AG08395 (cell line): Measurements from ENCODE around the gene ATP2A1.
"Not testable (repeated sequence)": the region's sequence is repeated elsewhere in the genome, so short reads cannot be mapped to it uniquely, and the experiment has no call there.

Source experiments
- DNase-seq: peaks from one replicate; pipeline ENCODE4 v3.0.0; 2012; ENCODE audit warnings: mixed read lengths, low spot score

Gene ATP2A1

DNA sequence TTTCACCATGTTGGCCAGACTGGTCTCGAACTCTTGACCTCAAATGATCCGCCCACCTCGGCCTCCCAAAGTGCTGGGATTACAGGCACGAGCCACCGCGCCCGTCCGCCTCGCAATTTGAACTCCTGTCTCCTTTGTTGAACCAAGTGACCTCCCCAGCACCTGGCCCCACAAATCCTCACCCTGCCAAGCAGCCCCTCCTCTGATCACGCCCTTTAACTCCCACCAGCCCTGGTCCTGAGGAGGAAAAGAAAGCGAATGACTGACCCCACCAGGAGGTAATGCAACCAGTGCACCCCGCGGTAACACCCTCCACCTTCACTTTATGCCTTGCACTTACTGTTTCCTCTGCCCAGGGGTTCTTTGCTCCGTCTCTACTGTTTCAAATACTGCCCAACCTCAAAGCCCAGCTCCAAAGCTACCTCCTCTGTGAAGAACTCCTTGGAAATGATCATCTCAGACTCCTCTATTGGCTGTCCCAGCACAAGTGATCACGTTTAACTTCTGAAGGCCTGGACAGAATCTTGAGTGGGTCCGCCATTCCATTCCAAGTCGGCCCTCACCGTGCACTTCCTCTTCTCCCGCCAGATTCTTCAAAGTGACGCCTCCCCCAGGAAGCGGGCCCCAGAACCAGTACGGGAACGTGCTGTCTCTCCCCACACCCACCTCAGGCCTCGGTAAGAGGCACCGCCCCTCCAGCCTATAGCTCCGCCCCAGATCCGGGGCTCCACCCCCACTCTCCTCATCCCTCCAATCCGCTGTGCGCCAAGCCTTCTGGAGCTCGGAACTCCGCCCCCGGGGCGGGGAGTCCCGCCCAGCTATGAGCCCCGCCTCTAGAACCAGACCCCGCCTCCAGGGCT, 57.9 kb downstream of the ATP2A1 start:
- peak; percentile 76 for DNase-seq

DNA sequence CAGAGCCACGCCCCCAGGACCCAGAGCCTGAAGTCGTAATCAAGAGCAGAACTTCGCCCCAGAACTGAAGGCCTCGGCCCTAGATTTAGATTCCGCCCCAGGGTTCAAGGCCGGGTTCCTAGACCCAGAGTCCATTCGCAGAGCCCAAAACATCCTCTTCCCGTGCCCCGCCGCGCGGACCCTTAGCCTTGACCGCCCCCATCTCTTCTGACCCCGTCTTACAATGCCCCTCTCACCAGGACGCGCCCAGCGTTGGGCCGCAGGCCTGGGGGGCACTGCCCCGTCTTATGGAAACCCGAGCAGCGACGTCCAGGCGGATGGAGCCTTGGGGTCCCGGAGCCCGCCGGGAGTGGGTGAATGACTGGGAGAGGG, 58.5 kb downstream of the ATP2A1 start:
- no peak for DNase-seq

DNA sequence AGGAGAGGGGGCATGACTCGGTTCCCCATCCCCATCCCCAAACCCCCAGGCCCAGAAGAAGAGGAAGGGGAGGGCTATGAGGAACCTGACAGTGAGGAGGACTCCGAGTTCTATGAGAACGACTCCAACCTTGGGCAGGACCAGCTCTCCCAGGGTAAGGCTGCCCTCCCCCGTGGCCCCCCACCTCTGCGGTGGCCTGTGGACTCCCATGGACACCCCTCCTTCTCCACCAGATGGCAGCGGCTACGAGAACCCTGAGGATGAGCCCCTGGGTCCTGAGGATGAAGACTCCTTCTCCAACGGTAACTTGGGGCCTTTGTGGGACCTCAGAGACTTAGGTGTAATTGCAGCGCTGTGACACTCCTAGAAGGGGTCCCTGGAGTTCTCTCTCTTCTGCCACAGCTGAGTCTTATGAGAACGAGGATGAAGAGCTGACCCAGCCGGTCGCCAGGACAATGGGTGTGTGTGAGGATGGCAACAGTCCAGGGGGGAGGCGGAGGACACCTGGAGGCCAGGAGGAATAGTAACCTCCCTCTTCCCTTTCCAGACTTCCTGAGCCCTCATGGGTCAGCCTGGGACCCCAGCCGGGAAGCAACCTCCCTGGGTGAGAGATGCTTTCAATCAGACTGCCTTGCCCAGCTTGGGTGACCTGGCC, 59.1 kb downstream of the ATP2A1 start:
- no peak for DNase-seq

DNA sequence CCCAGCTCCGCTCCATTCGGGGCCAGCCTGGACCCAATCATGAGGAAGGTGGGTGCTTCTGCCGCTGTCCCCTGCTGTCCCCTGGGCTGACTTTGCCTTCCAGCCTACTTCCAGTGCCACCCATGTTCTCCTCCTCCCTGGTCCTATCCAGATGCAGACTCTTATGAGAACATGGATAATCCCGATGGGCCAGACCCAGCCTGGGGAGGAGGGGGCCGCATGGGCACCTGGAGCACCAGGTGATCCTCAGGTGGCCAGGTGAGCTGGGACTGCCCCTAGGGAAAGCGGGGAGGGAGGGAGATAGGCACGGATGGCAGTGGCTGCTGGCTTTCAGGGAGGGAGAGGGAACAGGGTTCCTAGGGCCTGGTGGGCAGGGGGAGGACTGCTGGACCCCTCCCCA, 60.4 kb downstream of the ATP2A1 start:
- DNase-seq: no peak

DNA sequence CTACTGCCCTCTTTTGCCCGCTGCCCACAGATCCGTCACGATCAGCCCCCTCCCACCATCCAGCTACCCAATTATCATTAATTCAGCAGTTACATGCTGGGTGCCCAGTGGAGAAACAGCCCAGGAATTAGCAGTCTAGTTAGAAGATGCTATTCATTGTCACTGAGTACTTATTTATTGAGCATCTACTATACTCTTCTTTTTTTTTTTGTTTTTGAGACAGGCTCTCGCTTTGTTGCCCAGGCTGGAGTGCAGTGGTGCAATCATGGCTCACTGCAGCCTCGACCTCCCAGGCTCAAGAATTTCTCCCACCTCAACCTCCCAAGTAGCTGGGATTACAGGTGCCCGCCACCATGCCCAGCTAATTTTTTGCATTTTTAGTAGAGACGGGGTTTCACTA, 61.5 kb downstream of the ATP2A1 start:
- not testable (repeated sequence) for DNase-seq

DNA sequence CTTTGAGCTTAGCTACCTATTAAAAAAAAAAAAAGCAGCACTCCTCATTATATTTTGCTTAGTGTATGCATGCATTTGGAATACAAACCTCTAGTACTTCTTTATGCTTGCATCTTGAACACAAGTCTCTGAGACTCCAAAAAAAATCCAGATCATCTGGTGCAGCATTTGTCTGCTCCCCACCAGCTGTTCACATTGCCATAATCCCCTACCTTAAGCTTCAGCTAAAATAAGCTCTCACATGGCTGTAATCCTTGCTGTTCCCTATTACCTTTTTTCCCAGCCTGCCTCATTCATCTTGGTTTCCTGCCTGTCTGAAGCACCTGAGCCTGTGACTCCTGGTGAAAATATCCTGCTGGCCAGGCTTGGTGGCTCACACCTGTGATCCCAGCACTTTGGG, 65.0 kb downstream of the ATP2A1 start:
- DNase-seq: no peak

DNA sequence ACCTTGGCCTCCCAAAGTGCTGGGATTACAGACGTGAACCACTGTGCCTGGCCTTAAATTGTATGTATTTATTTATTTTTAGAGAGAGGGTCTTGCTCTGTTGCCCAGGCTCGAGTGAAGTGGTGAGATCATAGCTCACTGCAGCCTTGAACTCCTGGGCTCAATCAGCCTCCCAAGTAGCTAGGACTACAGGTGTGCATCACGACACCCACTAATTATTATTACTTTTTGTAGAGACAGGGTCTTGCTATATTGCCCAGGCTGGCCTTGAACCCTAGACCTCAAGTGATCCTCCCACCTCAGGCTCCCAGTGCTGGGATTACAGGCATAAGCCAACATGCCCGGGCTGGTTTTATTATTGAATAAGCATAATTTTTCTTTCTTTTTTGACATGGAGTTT, 68.4 kb downstream of the ATP2A1 start:
- DNase-seq: no peak

DNA sequence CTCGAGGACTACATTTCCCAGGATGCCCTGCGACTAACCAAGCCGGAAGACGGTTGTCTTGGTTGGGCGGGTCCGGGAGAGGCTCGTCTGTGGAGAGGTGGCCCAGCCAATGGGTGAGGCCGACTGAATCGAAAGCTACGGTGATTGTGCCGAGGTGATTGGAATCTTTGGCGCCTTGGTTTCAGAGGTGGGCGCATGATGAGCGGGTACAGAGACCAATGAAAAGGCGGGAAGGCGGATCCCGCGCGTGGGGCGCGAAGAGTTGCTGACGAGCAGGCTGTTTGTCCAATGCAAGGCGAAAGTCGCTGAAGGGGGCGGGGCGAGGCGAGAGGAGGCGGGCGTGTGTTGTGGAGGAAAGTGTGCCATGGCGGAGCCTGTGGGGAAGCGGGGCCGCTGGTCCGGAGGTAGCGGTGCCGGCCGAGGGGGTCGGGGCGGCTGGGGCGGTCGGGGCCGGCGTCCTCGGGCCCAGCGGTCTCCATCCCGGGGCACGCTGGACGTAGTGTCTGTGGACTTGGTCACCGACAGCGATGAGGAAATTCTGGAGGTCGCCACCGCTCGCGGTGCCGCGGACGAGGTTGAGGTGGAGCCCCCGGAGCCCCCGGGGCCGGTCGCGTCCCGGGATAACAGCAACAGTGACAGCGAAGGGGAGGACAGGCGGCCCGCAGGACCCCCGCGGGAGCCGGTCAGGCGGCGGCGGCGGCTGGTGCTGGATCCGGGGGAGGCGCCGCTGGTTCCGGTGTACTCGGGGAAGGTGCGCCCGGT, 72.5 kb downstream of the ATP2A1 start, which contains the start of gene NFATC2IP:
NFATC2IP (plus strand) TSS at position 290 of the 762 bp plus-strand sequence; CDS start at position 365, 75 bp downstream.
- peak; percentile 100 for DNase-seq

DNA sequence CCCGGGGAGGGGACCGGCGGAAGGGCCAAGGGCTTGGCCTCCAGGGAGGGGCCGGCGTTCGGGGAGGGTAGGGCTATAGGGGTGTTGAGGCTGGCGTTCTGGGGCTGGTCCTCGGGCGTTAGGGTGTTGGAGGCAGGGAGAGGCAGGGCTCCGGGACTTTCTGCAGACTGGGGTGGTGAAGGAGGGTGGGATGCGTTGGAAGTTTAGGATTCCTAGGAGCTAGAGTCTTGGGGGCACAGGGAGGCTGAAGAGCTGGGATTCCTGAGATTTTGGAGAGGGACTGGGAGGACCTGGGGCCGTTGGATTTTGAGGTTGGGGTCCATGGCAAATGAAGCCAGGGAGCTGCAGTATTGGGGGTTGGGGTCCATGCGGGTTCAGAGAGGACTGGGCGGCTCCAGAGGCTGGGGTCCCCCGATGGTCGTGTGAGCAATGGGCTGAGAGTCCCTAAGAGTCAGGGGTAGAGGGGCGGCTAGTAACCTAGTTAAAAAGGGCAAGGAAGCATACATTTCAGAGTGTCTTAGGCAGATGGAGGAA, 73.2 kb downstream of the ATP2A1 start:
- DNase-seq: no peak
